Stimulated activated CD4-positive, alpha-beta T cell treated with anti-CD3 and anti-CD28 coated beads, TNF-alpha, amount 100 ng/mL, for 1 hour (primary cell): ENCODE data around the gene CARD8.
A peak's percentile ranks its signal among the peaks of the same experiment; 100 is the strongest.
"Not testable (repeated sequence)": the region's sequence is repeated elsewhere in the genome, so short reads cannot be mapped to it uniquely, and the experiment has no call there.

Experiments
- DNase-seq, 3 donors: peaks; one replicate each; pipeline ENCODE4 v3.0.0-alpha.2; 2020; ENCODE audit warnings: low read depth in 3 of 3, low spot score in 1 of 3

The CARD8 gene, protein sequence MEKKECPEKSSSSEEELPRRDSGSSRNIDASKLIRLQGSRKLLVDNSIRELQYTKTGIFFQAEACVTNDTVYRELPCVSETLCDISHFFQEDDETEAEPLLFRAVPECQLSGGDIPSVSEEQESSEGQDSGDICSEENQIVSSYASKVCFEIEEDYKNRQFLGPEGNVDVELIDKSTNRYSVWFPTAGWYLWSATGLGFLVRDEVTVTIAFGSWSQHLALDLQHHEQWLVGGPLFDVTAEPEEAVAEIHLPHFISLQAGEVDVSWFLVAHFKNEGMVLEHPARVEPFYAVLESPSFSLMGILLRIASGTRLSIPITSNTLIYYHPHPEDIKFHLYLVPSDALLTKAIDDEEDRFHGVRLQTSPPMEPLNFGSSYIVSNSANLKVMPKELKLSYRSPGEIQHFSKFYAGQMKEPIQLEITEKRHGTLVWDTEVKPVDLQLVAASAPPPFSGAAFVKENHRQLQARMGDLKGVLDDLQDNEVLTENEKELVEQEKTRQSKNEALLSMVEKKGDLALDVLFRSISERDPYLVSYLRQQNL

DNA sequence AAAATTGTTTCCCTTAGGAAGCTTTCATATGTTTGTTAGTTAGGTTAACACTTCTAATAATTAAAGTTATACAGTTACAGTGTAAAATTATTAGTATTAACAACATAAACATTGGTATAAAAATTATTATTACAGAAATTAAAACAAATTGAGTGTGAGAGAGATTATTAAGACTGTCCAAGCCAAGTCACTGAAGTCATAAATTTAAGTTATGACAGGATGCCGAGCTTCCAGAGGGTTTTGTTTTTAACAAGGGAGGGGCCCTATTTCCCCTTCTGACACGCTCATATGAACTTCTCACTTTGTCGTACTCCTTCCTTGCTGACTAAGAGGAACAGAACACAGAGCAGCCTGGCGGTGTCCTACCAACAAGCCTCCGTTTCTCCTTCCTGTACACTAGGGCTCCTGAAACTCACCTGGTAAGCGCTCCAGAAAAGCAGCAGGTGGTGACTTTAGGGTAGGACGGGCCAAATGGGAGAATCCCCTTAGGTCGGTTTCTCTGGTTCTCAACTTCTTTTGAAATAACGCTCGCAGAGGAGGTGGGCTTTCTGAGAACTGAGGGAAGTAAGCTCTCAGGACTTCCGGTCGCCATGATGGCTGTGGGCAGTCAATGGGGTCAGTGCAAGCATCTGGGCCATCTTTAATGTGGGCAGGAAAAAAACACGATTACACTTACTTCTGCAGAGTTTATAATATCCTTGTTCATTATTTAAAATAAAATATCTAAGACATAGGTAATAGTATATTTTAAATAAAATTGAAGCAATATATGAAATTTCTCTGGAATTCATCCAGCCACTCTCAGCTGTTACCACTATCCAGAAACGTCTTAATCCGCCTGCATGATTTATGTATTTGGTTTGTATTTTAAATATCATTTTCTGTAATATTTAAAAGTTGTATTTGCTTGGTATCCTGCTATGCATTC is at the start of gene CARD8:
Gene CARD8, minus strand, starts transcription at position 537 of the 928 bp plus-strand sequence. CDS start 14,892 bp downstream, outside the sequence.
- DNase-seq = peak; percentile 49 to 63 (median 49)

DNA sequence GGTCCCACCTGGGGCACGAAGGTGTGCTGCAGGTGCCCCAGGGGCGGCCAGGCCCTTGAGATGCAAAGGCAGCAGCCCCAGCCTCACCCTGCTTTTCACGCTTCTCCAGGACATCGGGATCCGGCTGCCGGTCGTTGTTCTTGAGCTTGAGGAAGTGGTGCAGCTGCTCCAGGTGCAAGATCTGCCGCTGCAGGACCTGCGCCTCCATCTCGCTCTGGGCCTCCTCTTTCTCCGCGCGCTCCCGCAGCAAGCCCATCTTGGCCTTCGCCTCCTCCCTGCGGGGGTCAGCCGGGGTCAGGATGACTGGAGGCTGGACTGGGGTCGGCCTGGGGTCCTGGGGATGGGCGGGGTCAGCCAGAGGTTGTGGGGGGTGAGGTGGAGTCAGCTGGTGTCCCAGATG is 48.2 kb upstream of the CARD8 start:
- DNase-seq = no peak

DNA sequence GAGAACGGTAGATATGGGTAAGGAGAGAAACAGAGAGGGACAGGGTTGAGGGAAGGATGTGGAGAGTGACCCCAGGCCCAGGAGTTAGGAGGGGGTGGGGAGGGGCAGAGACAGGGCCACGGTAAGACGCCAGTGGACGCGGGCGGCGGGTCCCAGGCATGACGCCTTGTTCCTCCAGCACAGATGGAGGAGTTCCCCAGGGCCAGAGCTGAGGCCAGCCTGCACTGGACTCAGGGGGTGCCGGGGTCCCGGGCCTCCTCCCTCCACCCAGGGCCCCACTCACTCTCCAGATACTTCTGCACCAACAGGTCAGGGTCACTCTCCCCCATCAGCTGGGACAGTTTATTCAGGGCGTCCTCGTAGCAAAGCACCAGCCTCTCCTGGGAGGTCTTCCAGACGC is 47.7 kb upstream of the CARD8 start:
- DNase-seq = no peak

DNA sequence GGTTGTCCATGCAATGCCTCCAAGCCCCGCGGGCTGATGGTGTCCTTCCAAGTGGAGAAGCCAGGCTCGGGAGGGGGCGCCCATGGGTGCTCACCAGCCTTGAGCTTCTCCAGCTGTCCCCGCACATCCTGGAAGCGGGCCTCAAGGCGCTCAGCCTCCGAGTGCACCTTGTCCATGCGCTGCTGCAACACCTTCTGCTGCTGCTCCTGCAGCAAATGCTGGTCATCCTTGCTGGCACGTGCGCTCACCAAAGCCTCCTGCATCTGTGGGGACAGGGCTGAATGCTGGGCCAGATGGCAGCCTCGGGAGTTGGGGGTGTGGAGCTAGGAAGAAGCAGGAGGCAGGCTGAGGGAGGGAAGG is 46.9 kb upstream of the CARD8 start:
- no peak for DNase-seq

DNA sequence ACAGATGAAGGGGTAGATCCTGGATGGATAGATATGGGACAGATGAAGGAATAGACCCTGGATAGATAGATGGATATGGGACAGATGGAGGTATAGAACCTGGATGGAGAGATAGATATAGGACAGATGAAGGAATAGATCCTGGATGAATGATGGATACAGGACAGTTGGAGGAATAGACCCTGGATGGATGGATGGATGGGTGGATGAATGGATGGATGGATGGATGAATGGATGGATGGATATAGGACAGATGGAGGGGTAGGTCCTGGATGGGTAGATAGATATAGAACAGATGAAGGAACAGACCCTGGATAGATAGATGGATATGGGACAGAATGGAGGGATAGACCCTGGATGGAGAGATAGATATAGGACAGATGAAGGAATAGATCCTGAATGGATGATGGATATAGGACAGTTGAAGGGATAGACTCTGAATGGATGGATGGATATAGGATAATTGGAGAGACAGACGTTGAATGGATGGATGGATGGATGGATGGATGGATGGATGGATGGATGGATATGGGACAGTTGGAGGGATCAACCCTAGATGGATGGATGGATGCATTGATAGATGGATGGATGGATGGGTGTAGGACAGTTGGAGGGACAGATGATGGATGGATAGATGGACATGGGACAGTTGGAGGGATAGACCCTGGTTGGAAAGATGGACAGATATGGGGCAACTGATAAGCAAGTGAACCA is 46.3 kb upstream of the CARD8 start:
- no peak for DNase-seq

DNA sequence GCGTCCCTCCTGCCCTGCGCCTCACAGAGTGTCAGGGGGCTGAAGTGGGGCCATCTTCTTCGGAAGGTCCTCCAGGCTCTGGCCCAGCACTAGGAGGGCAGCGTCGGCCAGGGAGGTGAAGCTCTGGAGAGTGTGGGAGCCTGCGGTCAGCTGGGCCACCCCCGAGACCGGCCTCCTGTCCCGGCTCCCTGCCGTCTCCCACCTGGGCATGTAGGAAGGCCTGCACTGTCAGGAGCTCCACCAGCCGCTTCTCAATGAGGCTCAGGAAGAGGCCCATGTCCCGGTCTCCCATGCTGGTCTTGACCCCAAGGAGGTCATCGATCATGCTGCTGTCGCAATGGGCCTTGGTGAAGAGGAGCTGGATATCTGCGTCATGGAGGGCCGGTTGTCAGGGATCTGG is 42.3 kb upstream of the CARD8 start:
- no peak for DNase-seq

DNA sequence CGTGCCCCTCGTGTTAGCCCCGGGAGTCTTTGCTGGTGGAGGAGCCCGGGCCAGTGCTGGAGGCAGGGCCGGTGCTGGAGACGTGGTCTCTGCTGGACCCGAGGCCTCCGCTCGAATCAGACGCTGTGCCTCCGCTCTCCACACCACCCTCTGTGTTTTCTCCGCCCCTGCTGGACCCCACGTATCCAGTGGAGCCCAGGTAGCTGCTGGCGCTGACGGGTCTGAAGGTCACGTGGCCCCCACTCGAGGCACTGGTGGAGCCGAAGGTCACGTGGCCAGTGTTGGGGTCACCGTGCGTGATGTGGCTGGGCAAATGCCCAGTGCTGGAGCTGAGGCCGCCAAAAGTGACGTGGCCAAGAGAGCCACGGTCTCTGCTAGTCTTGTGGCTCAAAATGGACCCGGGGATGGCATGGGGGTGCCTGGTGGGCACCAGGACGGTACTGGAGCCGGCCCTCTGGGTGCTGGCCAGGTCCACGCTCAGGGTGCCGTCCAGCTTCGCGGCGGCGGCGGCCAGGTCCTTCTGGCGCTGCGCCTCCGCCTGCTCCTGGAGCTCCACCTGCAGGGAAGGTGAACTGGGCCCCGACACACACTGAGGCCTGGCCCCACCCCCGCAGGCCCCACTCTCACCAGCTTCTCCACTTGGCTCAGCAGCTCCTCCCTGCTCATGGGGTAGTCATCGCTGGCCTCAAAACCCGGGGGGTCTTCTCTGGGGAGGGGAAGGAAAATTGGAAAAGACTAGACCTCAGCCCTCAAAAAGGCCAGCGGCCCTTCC is 41.4 kb upstream of the CARD8 start:
- DNase-seq = no peak

DNA sequence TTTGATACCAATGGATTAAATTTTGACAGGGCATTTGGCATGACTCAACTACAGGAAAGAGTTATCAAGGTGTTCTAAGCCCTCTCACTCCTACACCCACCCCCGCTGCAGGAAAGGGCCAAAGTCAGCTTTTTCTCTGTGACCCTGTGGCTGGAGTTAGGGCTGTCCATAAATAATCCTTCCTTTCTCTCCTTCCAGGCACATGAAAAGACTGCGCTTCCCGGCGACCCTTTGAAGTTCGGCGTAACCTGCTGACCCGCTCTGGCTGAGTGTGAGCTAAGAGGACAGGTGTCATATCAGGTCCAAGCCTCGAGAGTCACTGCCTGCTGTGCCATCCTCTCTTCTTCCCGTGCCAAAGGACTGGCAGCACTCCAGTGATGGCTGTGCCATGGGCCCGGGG is 39.7 kb upstream of the CARD8 start:
- DNase-seq = no peak

DNA sequence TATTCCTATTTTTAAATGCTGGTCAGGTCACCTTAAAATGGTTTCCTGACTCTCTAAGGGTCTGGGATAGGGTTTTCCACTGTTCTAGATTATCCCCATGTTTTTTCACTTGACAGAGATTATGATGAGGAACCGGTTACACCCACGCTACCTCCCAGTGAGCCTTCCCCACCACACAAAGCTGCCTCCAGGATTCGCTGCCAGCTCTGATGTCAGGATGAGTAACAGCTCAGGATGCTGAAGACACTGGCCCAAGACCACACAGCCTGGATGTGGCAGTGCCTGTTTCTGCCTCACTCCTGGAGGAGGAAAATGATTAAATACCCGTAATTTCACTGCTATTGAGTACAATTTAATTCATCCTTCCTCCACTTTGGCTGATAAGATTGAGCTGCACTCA is 37.1 kb upstream of the CARD8 start:
- no peak for DNase-seq

DNA sequence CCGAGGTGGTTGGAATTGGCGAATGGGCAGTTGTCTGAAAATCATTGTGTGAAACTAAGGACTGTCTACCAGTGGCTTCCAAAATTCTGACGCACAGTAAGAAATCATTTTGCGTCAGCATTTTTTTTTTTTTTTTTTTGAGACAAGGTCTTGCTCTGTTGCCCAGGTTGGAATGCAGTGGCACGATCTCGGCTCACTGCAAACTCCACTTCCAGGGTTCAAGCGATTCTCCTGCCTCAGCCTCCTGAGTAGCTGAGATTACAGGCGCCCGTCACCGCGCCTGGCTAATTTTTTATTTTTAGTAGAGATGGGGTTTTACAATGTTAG is 35.7 kb upstream of the CARD8 start:
- DNase-seq = not testable (repeated sequence)

DNA sequence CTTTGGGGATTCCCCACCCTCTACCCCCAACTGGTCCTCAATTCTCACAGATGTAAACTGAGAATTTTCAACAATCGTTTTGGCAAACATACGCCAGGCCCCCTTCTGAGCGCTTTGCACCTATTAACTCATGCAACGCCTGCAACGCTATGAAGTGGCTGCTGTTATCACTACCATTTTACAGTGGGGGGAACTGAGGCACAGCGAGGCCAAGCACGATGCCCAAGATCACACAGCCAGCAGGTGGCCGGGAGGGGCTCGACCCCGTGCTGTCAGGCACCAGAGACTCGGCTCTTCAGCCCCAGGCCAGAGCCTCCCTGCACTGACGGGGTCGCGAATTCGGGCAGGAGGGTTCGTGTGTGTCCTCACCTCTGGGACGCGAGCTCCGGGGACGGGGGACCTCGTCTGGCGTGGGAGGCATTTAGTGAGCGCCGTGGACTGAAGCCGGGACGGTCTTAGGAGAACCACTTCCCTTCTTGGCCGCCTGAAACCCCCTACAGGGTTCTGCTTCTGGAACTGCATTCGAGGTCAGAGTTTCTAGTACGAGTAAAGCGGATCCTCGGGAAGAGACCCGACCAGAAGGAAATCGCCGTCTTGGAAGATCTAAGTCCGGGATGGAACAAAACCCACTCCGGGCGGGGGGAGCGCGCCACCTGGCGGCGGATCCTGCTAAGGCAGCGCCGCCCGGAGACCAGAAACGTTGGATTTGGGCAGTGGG is 35.2 kb upstream of the CARD8 start:
- peak; percentile 18 to 60 (median 38) for DNase-seq

DNA sequence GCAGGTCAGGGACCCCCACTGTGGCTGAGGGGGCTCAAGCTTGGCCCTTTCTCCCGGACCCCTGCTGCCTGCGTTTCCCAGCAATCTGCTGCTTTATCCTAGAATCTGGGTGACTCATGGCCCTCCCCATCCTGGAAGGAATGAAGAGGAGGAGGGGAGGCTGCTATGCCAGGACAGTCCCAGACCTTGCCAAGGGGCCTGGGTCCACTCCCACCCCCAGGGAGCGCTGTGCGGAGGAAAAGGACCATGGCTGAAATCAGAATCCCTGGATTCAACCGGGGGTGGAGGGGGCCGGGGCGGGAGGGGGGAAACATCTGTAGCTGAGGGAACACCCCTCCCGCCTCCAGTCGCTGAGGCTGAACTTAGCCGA is 34.7 kb upstream of the CARD8 start:
- DNase-seq = no peak

DNA sequence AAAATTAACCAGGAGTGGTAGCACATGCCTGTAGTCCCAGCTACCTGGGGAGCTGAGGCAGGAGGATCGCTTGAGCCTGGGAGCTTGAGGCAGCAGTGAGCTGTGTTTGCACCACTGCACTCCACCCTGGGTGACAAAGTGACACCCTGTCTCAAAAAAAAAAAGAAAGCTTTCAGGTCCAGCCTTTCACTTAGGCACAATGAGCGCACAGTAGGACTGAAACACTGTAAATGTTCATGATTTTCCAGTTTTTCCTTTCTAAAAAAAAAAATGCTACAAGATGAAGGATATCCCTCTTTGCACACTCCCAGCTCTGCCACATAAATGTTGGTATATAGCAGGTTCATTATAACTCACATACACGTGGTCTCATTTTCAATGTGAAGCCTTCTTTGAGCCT is 32.0 kb upstream of the CARD8 start:
- DNase-seq = no peak

DNA sequence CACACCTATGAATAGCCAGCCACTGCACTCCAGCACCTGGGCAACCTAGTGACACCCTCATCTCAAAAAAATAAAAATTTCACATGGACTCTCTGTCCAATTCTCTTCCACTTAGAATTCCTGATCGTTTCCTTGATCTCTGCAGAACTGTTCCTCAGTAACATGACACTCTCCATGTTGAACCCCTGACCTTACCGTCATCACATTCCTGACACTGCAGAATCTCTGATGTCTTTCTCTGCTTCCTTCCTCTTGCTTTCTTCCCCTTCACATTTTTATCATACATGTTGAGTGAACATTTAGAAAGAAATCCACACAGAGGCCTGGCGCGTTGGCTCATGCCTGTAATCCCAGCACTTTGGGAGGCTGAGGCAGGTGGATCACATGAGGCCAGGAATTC is 29.2 kb upstream of the CARD8 start:
- DNase-seq = no peak

DNA sequence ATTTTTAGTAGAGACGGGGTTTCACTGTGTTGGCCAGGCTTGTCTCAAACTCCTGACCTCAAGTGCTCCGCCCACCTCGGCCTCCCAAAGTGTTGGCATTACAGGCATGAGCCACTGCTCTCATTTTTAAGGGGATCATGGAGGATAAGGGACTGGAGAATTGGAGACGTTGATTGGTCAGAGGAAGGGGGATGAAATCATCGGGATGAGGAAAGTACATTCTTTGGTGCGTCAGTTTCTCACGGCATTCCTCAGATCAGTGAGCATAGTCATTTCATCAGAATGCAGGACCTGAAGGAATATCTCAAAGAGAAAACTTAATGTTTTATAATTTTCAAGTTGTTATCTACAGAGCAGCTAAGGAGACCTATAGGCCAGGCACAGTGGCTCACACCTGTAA is 28.2 kb upstream of the CARD8 start:
- no peak for DNase-seq

DNA sequence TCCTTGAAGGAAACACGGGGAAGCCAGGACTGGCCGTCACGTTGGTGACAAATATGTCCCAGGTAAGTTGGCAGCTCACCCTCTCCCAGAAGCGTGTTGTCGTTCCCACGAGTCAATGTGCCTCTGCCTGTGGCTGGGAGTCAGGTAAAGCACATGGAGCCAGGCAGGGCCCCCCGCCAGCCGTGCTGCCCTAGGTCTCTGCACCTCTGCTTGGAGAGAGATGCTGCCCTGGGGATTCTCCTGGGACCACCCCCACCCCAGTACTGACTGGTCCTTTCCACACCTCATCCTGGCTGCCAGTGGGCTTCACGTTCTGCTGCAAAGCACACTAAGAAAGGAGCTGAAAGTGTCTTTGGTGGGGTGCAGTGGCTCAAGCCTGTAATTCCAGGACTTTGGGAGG is 24.0 kb upstream of the CARD8 start:
- no peak for DNase-seq

DNA sequence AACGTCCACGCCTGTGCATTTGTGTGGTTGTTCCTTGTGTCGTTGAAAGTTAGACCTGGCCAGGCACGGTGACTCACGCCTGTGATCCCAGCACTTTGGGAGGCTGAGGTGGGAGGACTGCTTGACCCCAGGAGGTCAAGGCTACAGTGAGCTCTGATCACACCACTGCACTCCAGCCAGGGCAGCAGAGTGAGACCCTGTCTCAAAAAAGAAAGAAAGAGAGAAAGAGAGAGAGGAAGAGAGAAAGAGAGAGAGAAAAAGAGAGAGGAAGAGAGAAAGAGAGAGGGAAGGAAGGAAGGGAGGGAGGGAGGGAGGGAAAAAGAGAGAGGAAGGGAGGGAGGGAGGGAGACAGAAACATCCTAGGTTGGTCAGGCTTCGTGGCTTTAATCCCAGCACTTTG is 19.2 kb upstream of the CARD8 start:
- DNase-seq = no peak

DNA sequence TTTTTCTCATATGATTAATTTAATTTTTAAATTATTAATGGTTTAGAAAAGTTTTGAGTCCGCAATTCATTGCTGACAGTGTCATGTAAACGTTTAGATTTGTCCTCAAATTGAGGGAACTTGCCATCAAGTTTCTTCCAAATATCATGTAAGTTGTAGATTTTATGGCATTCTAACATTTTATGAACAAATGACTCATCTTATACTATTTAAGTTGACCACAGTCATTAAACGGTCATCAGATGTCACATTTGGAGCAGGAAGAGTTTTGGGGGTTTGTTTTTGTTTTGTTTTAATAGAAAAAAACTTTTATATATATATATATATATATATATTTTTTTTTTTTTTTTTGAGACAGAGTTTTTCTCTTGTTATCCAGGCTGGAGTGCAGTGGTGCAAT is 18.5 kb upstream of the CARD8 start:
- DNase-seq = no peak

DNA sequence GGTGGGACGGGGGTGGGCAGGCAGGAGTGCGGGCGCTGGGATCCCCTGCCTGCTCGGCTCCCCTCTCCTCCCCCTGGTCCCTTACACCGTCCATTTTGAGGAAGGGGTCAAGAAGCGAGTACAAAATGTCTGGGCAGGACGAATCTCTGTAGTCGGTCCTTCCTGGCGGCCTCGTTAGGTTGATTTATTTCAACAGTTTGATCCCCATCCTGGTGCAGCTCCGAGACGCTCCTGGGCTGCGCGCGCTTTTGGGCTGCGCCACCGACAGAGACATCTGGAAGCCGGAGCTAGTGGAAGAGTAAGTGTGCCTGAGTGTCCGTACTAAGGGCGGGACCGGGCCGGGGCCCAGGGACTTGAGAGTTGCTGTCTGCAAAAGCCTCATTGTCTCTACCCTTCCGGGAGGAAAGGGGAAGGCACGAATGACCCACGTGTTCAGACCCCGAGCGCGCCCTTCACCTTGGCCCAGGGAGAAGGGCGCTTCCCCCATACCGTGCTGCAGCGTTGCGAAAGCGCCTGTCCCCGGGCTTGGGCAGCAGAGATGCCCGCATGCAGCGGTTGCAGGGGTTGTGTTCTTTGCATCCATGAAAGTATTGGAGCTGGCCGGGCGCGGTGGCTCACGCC is 15.9 kb upstream of the CARD8 start:
- DNase-seq = no peak

DNA sequence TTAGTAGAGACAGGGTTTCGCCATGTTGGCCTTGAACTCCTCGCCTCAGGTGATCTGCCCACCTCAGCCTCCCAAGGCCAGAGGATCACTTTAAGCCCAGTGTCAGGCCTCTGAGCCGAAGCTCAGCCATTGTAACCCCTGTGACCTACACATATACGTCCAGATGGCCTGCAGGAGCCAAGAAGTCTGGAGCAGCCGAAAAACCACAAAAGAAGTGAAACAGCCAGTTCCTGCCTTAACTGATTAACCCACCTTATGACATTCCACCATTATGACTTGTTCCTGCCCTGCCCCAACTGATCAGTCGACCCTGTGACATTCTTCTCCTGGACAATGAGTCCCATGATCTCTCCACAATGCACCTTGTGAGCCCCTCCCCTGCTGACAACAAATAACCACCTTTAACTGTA is 13.9 kb upstream of the CARD8 start:
- not testable (repeated sequence) for DNase-seq
